Suprapubic skin (tissue), 4 donors: Measurements from ENCODE around the gene PLCB1.

ENCODE experiments used
- POLR2A ChIP-seq, 2 donors: fragments of 450-650 bp; IDR thresholded peaks; one replicate each; pipeline ENCODE4 v1.6.1; 2017; ENCODE audit warnings: antibody characterized with exemption in 2 of 2, mild to moderate bottlenecking in 2 of 2, moderate library complexity in 2 of 2
- POLR2AphosphoS5 ChIP-seq, 3 donors: sonication (generic); formaldehyde crosslinking; IDR thresholded peaks; one replicate each; pipeline ENCODE4 v1.6.1; 2017; ENCODE audit warnings: antibody characterized with exemption in 3 of 3
- TF ChIP-seq, protein P1 (sequence below), 2 donors: fragments of 200-600 bp in 1 of 2; fragments of 450-650 bp in 1 of 2; sonication (generic) in 1 of 2; IDR thresholded peaks; one replicate each; pipeline ENCODE4 v1.5.1; 2016 to 2019; ENCODE audit warnings: antibody characterized with exemption in 2 of 2, mild to moderate bottlenecking in 1 of 2, moderate library complexity in 1 of 2

DNA sequence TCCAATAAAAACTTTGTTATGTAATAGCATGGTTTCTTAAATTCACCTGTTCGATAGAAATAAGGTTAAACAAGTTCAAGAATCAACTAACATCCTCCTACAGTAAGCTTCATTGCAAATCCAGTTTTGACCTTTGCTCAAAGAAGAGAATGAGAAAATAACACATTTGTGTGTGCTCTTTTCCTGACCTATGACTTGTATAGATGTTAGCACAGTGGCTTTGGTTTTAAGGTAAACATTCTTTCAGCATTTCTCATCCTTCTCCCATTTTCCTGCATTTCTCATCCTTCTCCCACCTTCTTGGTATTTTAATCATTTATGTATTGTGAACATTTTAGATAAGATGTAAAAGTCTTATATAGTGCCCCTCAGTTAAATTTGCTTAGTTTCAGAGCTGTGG lies 73.9 kb downstream of the PLCB1 start:
- TF ChIP-seq, protein P1, sequence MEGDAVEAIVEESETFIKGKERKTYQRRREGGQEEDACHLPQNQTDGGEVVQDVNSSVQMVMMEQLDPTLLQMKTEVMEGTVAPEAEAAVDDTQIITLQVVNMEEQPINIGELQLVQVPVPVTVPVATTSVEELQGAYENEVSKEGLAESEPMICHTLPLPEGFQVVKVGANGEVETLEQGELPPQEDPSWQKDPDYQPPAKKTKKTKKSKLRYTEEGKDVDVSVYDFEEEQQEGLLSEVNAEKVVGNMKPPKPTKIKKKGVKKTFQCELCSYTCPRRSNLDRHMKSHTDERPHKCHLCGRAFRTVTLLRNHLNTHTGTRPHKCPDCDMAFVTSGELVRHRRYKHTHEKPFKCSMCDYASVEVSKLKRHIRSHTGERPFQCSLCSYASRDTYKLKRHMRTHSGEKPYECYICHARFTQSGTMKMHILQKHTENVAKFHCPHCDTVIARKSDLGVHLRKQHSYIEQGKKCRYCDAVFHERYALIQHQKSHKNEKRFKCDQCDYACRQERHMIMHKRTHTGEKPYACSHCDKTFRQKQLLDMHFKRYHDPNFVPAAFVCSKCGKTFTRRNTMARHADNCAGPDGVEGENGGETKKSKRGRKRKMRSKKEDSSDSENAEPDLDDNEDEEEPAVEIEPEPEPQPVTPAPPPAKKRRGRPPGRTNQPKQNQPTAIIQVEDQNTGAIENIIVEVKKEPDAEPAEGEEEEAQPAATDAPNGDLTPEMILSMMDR (IDR thresholded peaks at IDR 0.05): no peak
- TF ChIP-seq POLR2A (IDR thresholded peaks at IDR 0.05): no peak
- TF ChIP-seq POLR2AphosphoS5 (IDR thresholded peaks at IDR 0.05): no peak
